ENCODE measurements around the gene WDR93. TPM values are rescaled to one million over a fixed set of nuclear protein-coding genes. Genes with fewer than 3 reads are reported as not detected.

The WDR93 gene
- total RNA-seq, 4 donors from 2014 or later: 0.31 TPM; not detected in 3

GRCh38 chr15:89732451-89733172, 42.0 kb downstream of the WDR93 start:
- H3K4me1 ChIP-seq: peaks cover 2% of the 10 kb centered on the region
- no peak for DNase-seq (ENCODE audit: low spot score in 2 of 2)
- no peak overlapping the region for H3K27ac ChIP-seq
- TF ChIP-seq EP300 (IDR thresholded peaks at IDR 0.05) (no peak), CTCF (IDR thresholded peaks at IDR 0.05) (no peak), POLR2A (IDR thresholded peaks at IDR 0.05) (no peak), POLR2AphosphoS5 (IDR thresholded peaks at IDR 0.05) (no peak)
- H3K27me3 ChIP-seq: no peaks in the 10 kb centered on the region
- H3K9me3 ChIP-seq: no peaks in the 10 kb centered on the region
- 62% methylated on average over 8 of the region's 8 CpGs for WGBS
- H3K36me3 ChIP-seq: no peaks in the 10 kb centered on the region
- H3K4me3 ChIP-seq: no peak overlapping the region

GRCh38 chr15:89735773-89736172, 45.2 kb downstream of the WDR93 start:
- H3K27ac ChIP-seq: no peak overlapping the region
- TF ChIP-seq CTCF (IDR thresholded peaks at IDR 0.05): no peak
- TF ChIP-seq POLR2A (IDR thresholded peaks at IDR 0.05): no peak
- TF ChIP-seq EP300 (IDR thresholded peaks at IDR 0.05): no peak
- no peak for TF ChIP-seq POLR2AphosphoS5 (IDR thresholded peaks at IDR 0.05)
- no peaks in the 10 kb centered on the region for H3K36me3 ChIP-seq
- no peaks in the 10 kb centered on the region for H3K27me3 ChIP-seq
- 68% methylated on average over 4 of the region's 4 CpGs for WGBS
- no peak for DNase-seq (ENCODE audit: low spot score in 2 of 2)
- no peak overlapping the region for H3K4me3 ChIP-seq
- peaks cover 3% of the 10 kb centered on the region for H3K4me1 ChIP-seq
- no peaks in the 10 kb centered on the region for H3K9me3 ChIP-seq

- Histone ChIP-seq H3K27me3 (peaks cover 3% of the 10 kb centered on the region), H3K4me3 (no peak overlapping the region), H3K9me3 (no peaks in the 10 kb centered on the region), H3K36me3 (no peaks in the 10 kb centered on the region), H3K27ac (no peak overlapping the region), H3K4me1 (peaks cover 3% of the 10 kb centered on the region)
- WGBS: 9% methylated on average over 8 of the region's 8 CpGs
- DNase-seq (ENCODE audit: low spot score in 2 of 2): peak in 1 of 2 donors; percentile 70
- no peak for TF ChIP-seq POLR2AphosphoS5 (IDR thresholded peaks at IDR 0.05)
- peak; percentile 83 to 91 for TF ChIP-seq CTCF (IDR thresholded peaks at IDR 0.05)
- no peak for TF ChIP-seq EP300 (IDR thresholded peaks at IDR 0.05)
- no peak for TF ChIP-seq POLR2A (IDR thresholded peaks at IDR 0.05)
These were observed 49.5 kb downstream of the WDR93 start for GRCh38 chr15:89740137-89740536.

GRCh38 chr15:89743011-89743410, 52.4 kb downstream of the WDR93 start:
- peak in 1 of 2 donors; percentile 74 for DNase-seq (ENCODE audit: low spot score in 2 of 2)
- Histone ChIP-seq H3K4me3 (no peak overlapping the region), H3K27me3 (peaks cover 9% of the 10 kb centered on the region), H3K4me1 (peaks cover 3% of the 10 kb centered on the region), H3K36me3 (no peaks in the 10 kb centered on the region), H3K9me3 (no peaks in the 10 kb centered on the region), H3K27ac (no peak overlapping the region)
- WGBS: 85% methylated on average over 7 of the region's 8 CpGs
- no peak for TF ChIP-seq CTCF (IDR thresholded peaks at IDR 0.05)

GRCh38 chr15:89743594-89743993, 53.0 kb downstream of the WDR93 start:
- peaks cover 9% of the 10 kb centered on the region for H3K27me3 ChIP-seq
- H3K4me3 ChIP-seq: no peak overlapping the region
- no peaks in the 10 kb centered on the region for H3K9me3 ChIP-seq
- WGBS: 73% methylated on average over 5 of the region's 8 CpGs
- TF ChIP-seq EP300 (IDR thresholded peaks at IDR 0.05) (no peak), CTCF (IDR thresholded peaks at IDR 0.05) (no peak), POLR2AphosphoS5 (IDR thresholded peaks at IDR 0.05) (no peak), POLR2A (IDR thresholded peaks at IDR 0.05) (no peak)
- DNase-seq (ENCODE audit: low spot score in 2 of 2): peak in 1 of 2 donors; percentile 55
- H3K27ac ChIP-seq: no peak overlapping the region
- H3K4me1 ChIP-seq: peaks cover 3% of the 10 kb centered on the region
- H3K36me3 ChIP-seq: no peaks in the 10 kb centered on the region

Measured in suprapubic skin (tissue), 4 donors.